ENCODE measurements around the gene ABCC8.

Gene ABCC8

GRCh38 chr11:17403980-17404759 is 72.5 kb downstream of the ABCC8 start:
- DNase-seq (ENCODE audit: low read depth): no peak

GRCh38 chr11:17402486-17402885 is 74.2 kb downstream of the ABCC8 start:
- no peak for DNase-seq (ENCODE audit: low read depth)

- DNase-seq (ENCODE audit: low read depth): no peak
Measured at GRCh38 chr11:17401841-17402240, 74.8 kb downstream of the ABCC8 start.

GRCh38 chr11:17401316-17401715 is 75.3 kb downstream of the ABCC8 start:
- DNase-seq (ENCODE audit: low read depth): no peak

- DNase-seq (ENCODE audit: low read depth): no peak
Measured at GRCh38 chr11:17400048-17400775, 76.4 kb downstream of the ABCC8 start.

GRCh38 chr11:17399236-17399635 is 77.4 kb downstream of the ABCC8 start:
- no peak for DNase-seq (ENCODE audit: low read depth)

GRCh38 chr11:17397311-17398002 is 79.2 kb downstream of the ABCC8 start:
- DNase-seq (ENCODE audit: low read depth): no peak

- no peak for DNase-seq (ENCODE audit: low read depth)
Measured at GRCh38 chr11:17396598-17397310, 79.9 kb downstream of the ABCC8 start.

GRCh38 chr11:17395978-17396377 is 80.7 kb downstream of the ABCC8 start:
- no peak for DNase-seq (ENCODE audit: low read depth)

GRCh38 chr11:17395554-17395961 is 81.1 kb downstream of the ABCC8 start:
- DNase-seq (ENCODE audit: low read depth): no peak

- no peak for DNase-seq (ENCODE audit: low read depth)
Measured at GRCh38 chr11:17394743-17395390, 81.8 kb downstream of the ABCC8 start.

GRCh38 chr11:17393472-17393871 is 83.2 kb downstream of the ABCC8 start:
- DNase-seq (ENCODE audit: low read depth): no peak

- DNase-seq (ENCODE audit: low read depth): no peak
Measured at GRCh38 chr11:17392872-17393271, 83.8 kb downstream of the ABCC8 start.

GRCh38 chr11:17391493-17392355 is 84.9 kb downstream of the ABCC8 start:
- DNase-seq (ENCODE audit: low read depth): no peak

GRCh38 chr11:17389957-17390649 is 86.5 kb downstream of the ABCC8 start:
- DNase-seq (ENCODE audit: low read depth): no peak

GRCh38 chr11:17389211-17389956 is 87.3 kb downstream of the ABCC8 start:
- peak; percentile 41 for DNase-seq (ENCODE audit: low read depth)

GRCh38 chr11:17388609-17389210 is 87.9 kb downstream of the ABCC8 start, which contains the start of gene KCNJ11:
TSS of gene KCNJ11 (minus strand) at chr11:17388659. CDS start at chr11:17388091, 568 bp downstream.
- DNase-seq (ENCODE audit: low read depth): no peak

GRCh38 chr11:17387811-17388210 is 88.8 kb downstream of the ABCC8 start:
- DNase-seq (ENCODE audit: low read depth): no peak

- no peak for DNase-seq (ENCODE audit: low read depth)
Measured at GRCh38 chr11:17387254-17387653, 89.4 kb downstream of the ABCC8 start.
